CD4-positive, alpha-beta T cell treated with Interleukin-10 for 1 hour (primary cell): ENCODE measurements around the gene CDC42SE1.

ENCODE experiments used
- DNase-seq: peaks from one replicate; pipeline ENCODE4 v3.0.0-alpha.2; 2020

Gene CDC42SE1

GRCh38 chr1:151008244-151009205 lies 50.9 kb downstream of the CDC42SE1 start, which contains the start of gene PRUNE1:
Gene PRUNE1, plus strand, starts transcription at chr1:151008449. Its CDS starts 184 bp downstream, at chr1:151008633.
- DNase-seq = peak; percentile 99

DNA sequence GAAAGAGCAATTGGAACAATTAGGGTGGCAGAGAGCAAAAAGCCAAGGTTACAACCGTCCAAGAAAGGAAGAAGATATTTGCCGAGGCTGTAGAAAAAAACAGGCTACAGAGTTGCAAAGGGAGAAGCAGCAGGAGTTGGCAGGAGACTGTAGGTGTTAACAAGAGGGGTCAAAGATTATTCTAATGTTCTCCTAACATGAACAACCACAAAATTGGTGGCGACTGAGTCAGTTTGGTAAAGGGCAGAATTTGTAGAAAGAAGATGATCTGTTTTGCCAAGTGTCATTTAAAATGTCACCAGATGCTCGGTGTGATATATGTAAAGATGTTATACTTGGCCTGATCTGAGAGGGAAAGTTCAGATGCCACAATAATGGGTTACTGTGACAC lies 51.6 kb downstream of the CDC42SE1 start:
- no peak for DNase-seq

- peak; percentile 53 for DNase-seq
Observed at GRCh38 chr1:151006327-151007052, 52.9 kb downstream of the CDC42SE1 start, which contains the start of gene MINDY1. Gene MINDY1, minus strand, starts transcription at chr1:151006902. Its CDS starts 4,285 bp downstream, at chr1:151002617.

DNA sequence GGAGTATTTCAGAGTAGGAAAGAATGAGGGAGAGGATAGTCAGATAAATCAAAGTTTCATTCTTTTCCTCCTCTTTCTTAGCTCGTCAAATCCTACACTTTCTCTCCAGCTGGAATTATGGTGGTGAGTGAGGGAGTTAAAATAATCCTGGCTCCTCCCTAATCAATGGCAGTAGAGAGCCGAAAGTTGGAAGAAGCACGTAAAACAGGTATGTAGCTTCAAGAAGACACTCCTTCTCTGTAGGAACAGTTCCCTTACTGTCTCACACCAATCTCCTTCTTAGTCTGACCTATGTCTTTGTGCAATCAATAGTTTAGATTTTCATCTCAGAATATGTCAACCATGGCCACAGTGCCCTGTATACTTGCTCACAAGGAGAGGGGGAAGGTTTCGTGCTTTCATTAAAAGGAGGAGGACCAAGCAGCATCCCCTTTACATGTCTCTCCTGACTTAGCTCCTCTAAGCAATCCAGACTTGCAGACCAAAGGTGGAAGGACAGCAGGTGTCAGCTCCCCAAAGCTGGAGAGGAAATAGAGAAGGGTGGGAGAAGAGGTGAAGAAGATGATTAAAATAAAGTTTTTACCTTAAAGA lies 53.6 kb downstream of the CDC42SE1 start:
- DNase-seq = no peak

GRCh38 chr1:151003180-151003579 lies 56.2 kb downstream of the CDC42SE1 start:
- DNase-seq = peak; percentile 51

DNA sequence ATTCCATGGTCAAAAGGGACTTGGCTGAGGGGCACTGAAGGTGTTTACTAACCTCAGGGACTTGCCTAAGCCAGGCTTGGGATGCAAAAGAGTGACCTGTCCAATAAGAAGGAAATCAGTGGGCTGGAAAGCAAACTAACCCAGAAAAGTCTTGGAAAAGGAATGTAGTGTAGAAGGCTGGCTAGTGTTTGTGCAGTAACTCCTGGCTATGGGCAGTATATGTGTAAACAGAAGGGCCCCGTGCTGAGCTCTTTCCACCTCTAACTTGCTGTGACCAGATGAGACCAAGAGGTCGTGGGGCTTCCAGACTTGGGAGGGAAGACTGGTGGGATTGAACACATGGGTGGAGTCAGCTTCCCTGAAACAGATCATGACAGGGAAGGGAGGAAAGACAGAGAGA lies 56.8 kb downstream of the CDC42SE1 start:
- no peak for DNase-seq

DNA sequence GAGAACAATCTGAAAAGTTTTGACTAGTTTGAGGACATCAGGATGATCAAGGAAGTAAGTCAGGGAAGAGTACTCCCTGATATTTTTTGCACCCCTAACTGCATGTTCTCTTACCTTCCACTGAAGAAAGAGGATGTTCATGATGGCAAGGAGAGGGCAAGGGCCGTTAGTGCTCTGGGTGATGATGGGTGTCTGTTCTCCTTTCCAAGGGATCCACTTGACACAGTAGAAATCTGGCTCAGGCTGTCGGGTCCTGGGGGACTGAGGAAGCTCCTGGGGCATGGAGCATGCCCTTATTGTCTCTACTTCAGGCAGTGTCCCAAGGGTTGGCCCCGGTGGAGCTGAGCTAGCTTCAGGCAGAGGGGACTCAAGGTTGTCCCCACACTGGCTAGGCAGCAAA lies 57.4 kb downstream of the CDC42SE1 start:
- DNase-seq = no peak

- DNase-seq = no peak
Observed at GRCh38 chr1:151001602-151002001, 57.8 kb downstream of the CDC42SE1 start.
